Adipocyte (in vitro differentiated cells): ENCODE results near the gene TRPM4.

ENCODE experiments used
- DNase-seq: peaks from one replicate; pipeline ENCODE4 v3.0.0-alpha.2; 2015; ENCODE audit warnings: low read depth
- H3K27me3 ChIP-seq: replicated peaks from 2 replicates; pipeline ENCODE4 v1.7.0; 2013; ENCODE audit warnings: mild to moderate bottlenecking, low read length, moderate library complexity; ENCODE audit not compliant: control insufficient read depth, insufficient read depth
- H3K36me3 ChIP-seq: 2 replicates; pipeline ENCODE4 v1.7.0; 2013; ENCODE audit warnings: low read length, mild to moderate bottlenecking, moderate library complexity; ENCODE audit not compliant: control insufficient read depth, insufficient read depth, severe bottlenecking
- H3K4me1 ChIP-seq: 2 replicates; pipeline ENCODE4 v1.7.0; 2013; ENCODE audit warnings: mild to moderate bottlenecking, low read length, moderate library complexity; ENCODE audit not compliant: control insufficient read depth, insufficient read depth
- H3K4me3 ChIP-seq: 2 replicates; pipeline ENCODE4 v1.7.0; 2013; ENCODE audit warnings: mild to moderate bottlenecking, low read length, moderate library complexity
- H3K9ac ChIP-seq: 2 replicates; pipeline ENCODE4 v1.7.0; 2013; ENCODE audit warnings: mild to moderate bottlenecking, low read length, moderate library complexity
- H3K9me3 ChIP-seq: 2 replicates; pipeline ENCODE4 v1.7.0; 2013; ENCODE audit warnings: mild to moderate bottlenecking, low read length, moderate library complexity; ENCODE audit not compliant: control insufficient read depth

The TRPM4 gene

GRCh38 chr19:49153167-49153809, 4.3 kb upstream of the TRPM4 start:
- H3K36me3 ChIP-seq, result no peaks in the 10 kb centered on the region
- H3K4me3 ChIP-seq, result no peak overlapping the region
- no peaks in the 10 kb centered on the region for H3K9me3 ChIP-seq
- H3K4me1 ChIP-seq, result peaks cover 22% of the 10 kb centered on the region
- no peak overlapping the region for H3K9ac ChIP-seq
- DNase-seq, result no peak
- peaks cover 4% of the 10 kb centered on the region for H3K27me3 ChIP-seq

- DNase-seq, result no peak
- peaks cover 25% of the 10 kb centered on the region for H3K4me1 ChIP-seq
- H3K9me3 ChIP-seq, result no peaks in the 10 kb centered on the region
- H3K9ac ChIP-seq, result no peak overlapping the region
- H3K4me3 ChIP-seq, result no peak overlapping the region
- H3K27me3 ChIP-seq, result peaks cover 4% of the 10 kb centered on the region
- H3K36me3 ChIP-seq, result no peaks in the 10 kb centered on the region
Observed at GRCh38 chr19:49154279-49154678, 3.3 kb upstream of the TRPM4 start.

DNA sequence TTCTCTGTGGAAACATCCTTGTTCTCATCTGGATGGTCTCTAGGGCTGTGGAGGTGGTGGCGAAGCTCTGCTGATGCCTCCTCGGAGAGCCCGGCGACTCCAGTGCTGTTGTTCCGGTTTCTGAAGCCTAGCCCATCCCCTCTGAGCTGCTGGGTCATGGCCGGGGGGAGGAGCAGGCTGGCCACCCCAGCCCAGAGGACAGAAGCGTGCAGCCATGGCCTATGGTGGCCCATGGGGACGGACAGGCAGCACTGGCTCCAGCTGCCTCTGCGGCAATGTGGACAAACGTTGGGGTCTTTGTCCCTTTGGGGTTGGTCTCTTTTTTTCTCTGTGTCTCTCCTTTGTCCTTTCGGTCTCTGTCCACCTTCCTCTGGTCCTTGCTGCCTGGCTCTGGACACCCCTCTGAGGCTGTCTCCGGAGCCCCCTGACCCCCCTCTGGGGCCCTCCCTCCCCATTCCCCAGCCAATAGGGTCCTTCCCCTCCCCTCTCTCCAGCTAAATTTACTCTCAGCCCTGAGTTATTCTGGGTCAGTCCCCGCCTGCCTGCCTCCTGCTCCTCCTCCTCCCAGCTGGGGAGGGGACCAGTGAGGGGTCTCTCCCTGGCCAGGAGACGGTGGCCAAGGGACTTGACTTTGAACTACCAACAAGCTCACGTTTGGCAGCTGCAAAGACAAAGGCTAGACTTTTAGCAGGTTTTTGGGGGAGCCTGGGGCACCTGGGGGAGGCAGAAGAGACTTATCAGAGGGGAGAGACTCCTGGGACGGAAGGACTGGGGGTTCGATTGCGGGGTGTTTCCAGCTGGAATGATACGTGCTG, 2.4 kb upstream of the TRPM4 start, which contains the start of gene HRC:
Gene HRC (minus strand): TSS at position 392 of the 815 bp plus-strand sequence. CDS start 159 bp downstream, at position 233.
- Histone ChIP-seq H3K9me3 (no peaks in the 10 kb centered on the region), H3K4me1 (peaks cover 17% of the 10 kb centered on the region), H3K36me3 (no peaks in the 10 kb centered on the region), H3K27me3 (peaks cover 4% of the 10 kb centered on the region), H3K9ac (no peak within 1 kb of the TSS), H3K4me3 (no peak within 1 kb of the TSS)
- DNase-seq, result no peak

DNA sequence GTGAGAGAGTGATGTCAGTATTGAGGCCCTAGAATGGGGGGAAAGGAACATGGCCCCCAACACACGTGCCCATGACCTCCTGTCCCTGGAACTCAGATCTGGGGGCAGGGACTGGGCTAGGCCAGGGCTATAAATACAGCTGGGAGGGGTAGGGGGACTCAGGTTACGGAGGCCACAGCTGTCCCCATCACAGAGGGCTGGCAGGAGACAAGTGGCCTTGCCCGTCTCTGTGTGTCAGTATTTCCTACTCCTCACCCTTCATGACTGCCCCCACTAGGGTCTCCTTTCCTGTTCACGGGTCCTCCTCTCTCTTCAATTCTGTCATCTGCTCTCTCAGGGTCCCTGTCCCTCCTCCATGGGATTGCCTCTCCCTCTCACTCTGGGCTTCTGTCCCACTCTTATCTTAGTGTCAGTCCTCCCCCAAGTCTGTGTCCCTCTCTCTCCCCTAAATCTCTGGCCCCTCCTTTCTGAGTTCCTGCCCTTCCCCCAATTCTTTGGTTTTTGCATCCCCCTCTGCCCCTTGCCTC, 1.7 kb upstream of the TRPM4 start:
- DNase-seq, result no peak
- no peaks in the 10 kb centered on the region for H3K9me3 ChIP-seq
- no peak overlapping the region for H3K9ac ChIP-seq
- H3K4me1 ChIP-seq, result peaks cover 17% of the 10 kb centered on the region
- no peak overlapping the region for H3K4me3 ChIP-seq
- H3K36me3 ChIP-seq, result no peaks in the 10 kb centered on the region
- peaks cover 4% of the 10 kb centered on the region for H3K27me3 ChIP-seq

GRCh38 chr19:49160450-49161189, 3.0 kb downstream of the TRPM4 start:
- Histone ChIP-seq H3K4me3 (no peak overlapping the region), H3K36me3 (peaks cover 9% of the 10 kb centered on the region), H3K9ac (no peak overlapping the region), H3K27me3 (peaks cover 4% of the 10 kb centered on the region), H3K4me1 (peaks cover 10% of the 10 kb centered on the region), H3K9me3 (no peaks in the 10 kb centered on the region)
- no peak for DNase-seq

GRCh38 chr19:49161987-49162386, 4.4 kb downstream of the TRPM4 start:
- H3K4me1 ChIP-seq, result peaks cover 10% of the 10 kb centered on the region
- H3K9ac ChIP-seq, result no peak overlapping the region
- DNase-seq, result no peak
- H3K27me3 ChIP-seq, result no peaks in the 10 kb centered on the region
- peaks cover 10% of the 10 kb centered on the region for H3K36me3 ChIP-seq
- H3K4me3 ChIP-seq, result no peak overlapping the region
- H3K9me3 ChIP-seq, result no peaks in the 10 kb centered on the region

GRCh38 chr19:49165111-49165750, 7.6 kb downstream of the TRPM4 start:
- H3K4me1 ChIP-seq, result no peaks in the 10 kb centered on the region
- DNase-seq, result no peak
- H3K27me3 ChIP-seq, result no peaks in the 10 kb centered on the region
- no peak overlapping the region for H3K9ac ChIP-seq
- no peaks in the 10 kb centered on the region for H3K9me3 ChIP-seq
- no peak overlapping the region for H3K4me3 ChIP-seq
- H3K36me3 ChIP-seq, result peaks cover 22% of the 10 kb centered on the region

DNA sequence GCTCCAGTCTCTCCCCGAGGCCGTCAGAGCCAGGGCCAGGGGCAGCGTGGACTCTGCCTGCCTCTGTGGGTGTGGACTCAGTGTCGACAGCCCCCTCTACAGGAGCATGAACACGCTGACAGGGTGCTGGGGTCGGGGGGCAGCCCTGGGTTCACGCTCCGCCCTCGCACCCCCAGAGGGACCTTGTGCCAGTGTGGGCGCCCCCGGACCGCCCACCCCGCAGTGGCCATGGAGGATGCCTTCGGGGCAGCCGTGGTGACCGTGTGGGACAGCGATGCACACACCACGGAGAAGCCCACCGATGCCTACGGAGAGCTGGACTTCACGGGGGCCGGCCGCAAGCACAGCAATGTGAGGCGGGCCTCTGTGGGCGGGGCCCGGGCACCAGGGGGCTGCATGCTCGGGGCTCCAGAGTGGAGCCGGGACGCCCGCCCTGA, 8.3 kb downstream of the TRPM4 start:
- DNase-seq, result no peak
- no peaks in the 10 kb centered on the region for H3K9me3 ChIP-seq
- peaks cover 28% of the 10 kb centered on the region for H3K36me3 ChIP-seq
- no peak overlapping the region for H3K9ac ChIP-seq
- H3K27me3 ChIP-seq, result no peaks in the 10 kb centered on the region
- no peaks in the 10 kb centered on the region for H3K4me1 ChIP-seq
- H3K4me3 ChIP-seq, result no peak overlapping the region

DNA sequence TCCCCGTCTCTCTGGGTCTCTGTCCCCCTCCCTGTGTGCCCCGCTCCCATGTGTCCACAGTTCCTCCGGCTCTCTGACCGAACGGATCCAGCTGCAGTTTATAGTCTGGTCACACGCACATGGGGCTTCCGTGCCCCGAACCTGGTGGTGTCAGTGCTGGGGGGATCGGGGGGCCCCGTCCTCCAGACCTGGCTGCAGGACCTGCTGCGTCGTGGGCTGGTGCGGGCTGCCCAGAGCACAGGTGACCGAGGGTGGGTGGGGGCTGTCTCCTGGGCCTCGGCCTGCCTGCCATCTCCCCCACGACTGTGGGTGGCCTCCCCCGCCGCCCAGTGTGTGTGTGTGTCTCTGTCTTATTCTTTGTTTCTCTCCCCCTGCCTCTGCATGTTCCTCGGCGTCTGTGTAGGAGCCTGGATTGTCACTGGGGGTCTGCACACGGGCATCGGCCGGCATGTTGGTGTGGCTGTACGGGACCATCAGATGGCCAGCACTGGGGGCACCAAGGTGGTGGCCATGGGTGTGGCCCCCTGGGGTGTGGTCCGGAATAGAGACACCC, 10.3 kb downstream of the TRPM4 start:
- no peak overlapping the region for H3K4me3 ChIP-seq
- peaks cover 49% of the 10 kb centered on the region for H3K36me3 ChIP-seq
- H3K27me3 ChIP-seq, result no peaks in the 10 kb centered on the region
- H3K9ac ChIP-seq, result no peak overlapping the region
- H3K4me1 ChIP-seq, result no peaks in the 10 kb centered on the region
- no peaks in the 10 kb centered on the region for H3K9me3 ChIP-seq
- DNase-seq, result no peak

DNA sequence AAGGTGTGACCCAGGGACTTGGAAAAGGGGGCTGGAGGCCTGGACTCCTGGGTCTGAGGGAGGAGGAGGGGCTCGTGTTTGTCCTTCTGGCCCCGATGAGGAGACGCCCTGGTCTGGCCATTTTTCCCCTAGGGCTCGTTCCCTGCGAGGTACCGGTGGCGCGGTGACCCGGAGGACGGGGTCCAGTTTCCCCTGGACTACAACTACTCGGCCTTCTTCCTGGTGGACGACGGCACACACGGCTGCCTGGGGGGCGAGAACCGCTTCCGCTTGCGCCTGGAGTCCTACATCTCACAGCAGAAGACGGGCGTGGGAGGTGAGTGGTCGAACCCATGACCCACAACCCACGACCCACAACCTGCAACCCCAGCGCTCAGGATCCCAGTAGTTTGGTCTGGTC, 10.8 kb downstream of the TRPM4 start:
- Histone ChIP-seq H3K9me3 (no peaks in the 10 kb centered on the region), H3K4me1 (no peaks in the 10 kb centered on the region), H3K36me3 (peaks cover 54% of the 10 kb centered on the region), H3K9ac (no peak overlapping the region), H3K4me3 (no peak overlapping the region), H3K27me3 (no peaks in the 10 kb centered on the region)
- no peak for DNase-seq
